Epithelial cell of alveolus of lung (primary cell): ENCODE measurements around the gene VWA5B2. TPM values are rescaled to one million over a fixed set of nuclear protein-coding genes. Genes with fewer than 3 reads are reported as not detected.

Experiments used
- total RNA-seq: library from RNA; depleted of rRNA; stranded (reverse); fragments of >200 nt; gene quantifications from 2 replicates; pipeline ENCODE4 v1.2.1, GENCODE V29; 2015

The VWA5B2 gene
- not detected in 2 replicates for total RNA-seq

DNA sequence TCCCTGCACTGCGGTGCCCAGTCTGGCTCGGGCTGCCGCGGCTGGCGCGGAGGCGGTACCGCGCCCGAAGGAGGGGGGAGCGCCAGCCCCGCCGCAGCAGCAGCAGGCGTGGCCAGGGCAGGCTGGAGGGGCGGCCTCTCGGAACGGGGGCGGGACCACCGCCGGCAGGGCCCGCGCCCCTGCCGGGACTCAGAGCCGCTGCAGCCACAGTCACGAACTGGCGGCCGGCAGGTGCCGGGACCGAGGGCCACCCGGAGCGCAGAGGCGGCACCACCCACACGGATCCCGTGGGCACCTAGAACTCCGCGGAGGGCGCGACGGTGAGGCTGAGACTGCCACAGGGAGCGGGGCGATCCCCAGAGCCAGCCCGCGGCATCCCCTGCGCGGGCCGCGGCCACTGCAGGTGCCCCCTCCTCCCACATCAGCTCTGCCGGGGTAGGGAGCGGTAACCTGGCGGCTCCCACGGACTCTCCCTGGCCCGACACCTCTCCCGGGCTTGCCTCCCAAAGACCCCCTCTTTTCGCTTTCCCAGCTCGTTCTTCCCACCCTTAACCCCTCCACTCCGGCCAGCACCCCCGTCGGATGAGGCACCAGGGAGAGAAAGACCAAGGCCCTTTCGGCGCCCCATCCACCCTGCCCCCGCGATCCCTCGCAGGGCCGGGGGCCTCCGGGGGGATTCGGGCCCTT is at the start of gene VWA5B2:
Gene VWA5B2, plus strand, starts transcription at position 192 of the 687 bp plus-strand sequence. CDS start 944 bp downstream, outside the sequence.

DNA sequence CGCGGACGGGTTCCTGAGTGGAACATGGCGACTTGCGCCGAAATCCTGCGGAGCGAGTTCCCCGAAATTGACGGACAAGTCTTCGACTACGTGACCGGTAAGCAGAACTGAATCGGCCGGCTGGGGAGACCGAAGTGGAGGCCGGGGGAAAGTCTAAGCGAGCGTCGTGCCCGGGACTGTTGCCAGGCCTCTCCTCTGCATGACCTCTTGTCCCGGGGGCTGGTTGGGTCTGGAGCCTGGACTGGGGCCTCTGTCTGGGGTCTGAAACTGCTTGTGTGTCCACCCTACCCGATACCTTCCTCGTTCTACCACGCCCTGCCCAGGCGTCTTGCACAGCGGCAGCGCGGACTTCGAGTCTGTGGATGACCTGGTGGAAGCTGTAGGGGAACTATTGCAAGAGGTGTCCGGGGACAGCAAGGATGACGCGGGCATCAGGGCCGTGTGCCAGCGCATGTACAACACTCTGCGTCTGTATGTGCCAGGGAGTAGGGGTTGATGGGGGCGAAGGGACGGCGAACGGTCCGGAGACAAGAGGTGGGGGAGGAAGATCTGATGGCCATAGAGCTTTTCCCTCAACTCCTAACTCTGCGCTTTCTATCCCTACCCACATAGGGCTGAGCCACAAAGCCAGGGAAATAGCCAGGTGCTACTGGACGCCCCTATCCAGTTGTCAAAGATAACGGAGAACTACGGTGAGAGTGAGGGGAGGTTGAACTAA is 43.0 kb upstream of the VWA5B2 start, which contains the start of gene ABCF3:
Gene ABCF3, plus strand, starts transcription at position 16 of the 718 bp plus-strand sequence. Its CDS starts 9 bp downstream, at position 25.

GRCh38 chr3:184248454-184249411 is 19.3 kb downstream of the VWA5B2 start, which contains the start of gene ALG3:
Gene ALG3 (minus strand): TSS chr3:184248962. CDS start chr3:184248940, 22 bp downstream.

GRCh38 chr3:184249412-184250166 is 20.2 kb downstream of the VWA5B2 start, which contains the start of gene EEF1AKMT4:
Gene EEF1AKMT4 (plus strand): TSS chr3:184249672. CDS start chr3:184249695, 23 bp downstream.

GRCh38 chr3:184261270-184261853 is 32.0 kb downstream of the VWA5B2 start, which contains the start of gene CAMK2N2:
Gene CAMK2N2 (minus strand): TSS chr3:184261553. CDS start chr3:184261285, 268 bp downstream.

GRCh38 chr3:184275961-184276910 is 46.9 kb downstream of the VWA5B2 start, which contains the start of gene ECE2:
Gene ECE2 (plus strand): TSS chr3:184276022. CDS start chr3:184276154, 132 bp downstream.

Other genes starting within 250 kb of the VWA5B2 start
- 6.1 and 9.7 TPM in 2 replicates for gene ABCC5, start 211.7 kb upstream of the VWA5B2 start, total RNA-seq
- gene HTR3D, start 197.8 kb upstream of the VWA5B2 start, total RNA-seq = not detected in 2 replicates
- not detected in 2 replicates for gene HTR3C, start 176.5 kb upstream of the VWA5B2 start, total RNA-seq
- not detected in 2 replicates for gene HTR3E, start 132.5 kb upstream of the VWA5B2 start, total RNA-seq
- gene EIF2B5, start 94.2 kb upstream of the VWA5B2 start, total RNA-seq = 30.0 and 30.5 TPM in 2 replicates
- gene DVL3, start 74.2 kb upstream of the VWA5B2 start, total RNA-seq = 34.3 and 63.8 TPM in 2 replicates
- 351 and 478 TPM in 2 replicates for gene AP2M1, start 54.7 kb upstream of the VWA5B2 start, total RNA-seq
- 41.2 and 43.2 TPM in 2 replicates for gene ABCF3, start 43.4 kb upstream of the VWA5B2 start, total RNA-seq
- gene ALG3, start 19.4 kb downstream of the VWA5B2 start, total RNA-seq = 66.1 and 94.1 TPM in 2 replicates
- 5.7 and 8.1 TPM in 2 replicates for gene EEF1AKMT4, start 20.1 kb downstream of the VWA5B2 start, total RNA-seq
- 0.39 TPM in 1 of 2 replicates, not detected in the other for gene CAMK2N2, start 32.0 kb downstream of the VWA5B2 start, total RNA-seq
- not detected in 2 replicates for gene ECE2, start 46.4 kb downstream of the VWA5B2 start, total RNA-seq
- gene PSMD2, start 69.7 kb downstream of the VWA5B2 start, total RNA-seq = 189 and 548 TPM in 2 replicates
- gene EIF4G1, start 85.0 kb downstream of the VWA5B2 start, total RNA-seq = 242 and 310 TPM in 2 replicates
- 17.3 and 35.3 TPM in 2 replicates for gene FAM131A, start 108.0 kb downstream of the VWA5B2 start, total RNA-seq
- 1.7 and 6.5 TPM in 2 replicates for gene CLCN2, start 132.0 kb downstream of the VWA5B2 start, total RNA-seq
- 75.5 and 110 TPM in 2 replicates for gene POLR2H, start 132.1 kb downstream of the VWA5B2 start, total RNA-seq
- gene THPO, start 148.6 kb downstream of the VWA5B2 start, total RNA-seq = 0.39 and 0.56 TPM in 2 replicates
- gene CHRD, start 150.5 kb downstream of the VWA5B2 start, total RNA-seq = 0.52 and 18.3 TPM in 2 replicates